K562 (cell line): ENCODE measurements around the gene MAGIX. TPM values are rescaled to one million over a fixed set of nuclear protein-coding genes. Genes with fewer than 3 reads are reported as not detected.
A peak's percentile ranks its signal among the peaks of the same experiment; 100 is the strongest.

Experiments used
- ATAC-seq: fragments of 200-7000 bp; cut with Tn5 transposase; 3 replicates; pipeline ENCODE4 v1.9.1; 2020; ENCODE audit warnings: moderate library complexity
- BruUV-seq: library from RNA; stranded (reverse); fragments of 400-500 nt; replicated peaks from 2 replicates; lab custom pipeline; 2021; lab: Mats Ljungman, UMichigan
- CTCF ChIA-PET: fragments of 300-600 bp; formaldehyde crosslinking; extraction: SDS; loops from one replicate; lab custom pipeline; 2021; ENCODE audit warnings: low intra/inter-chr PET ratio; lab: Yijun Ruan, JAX
- POLR2A ChIA-PET: fragments of 300-600, 350-650 bp; sonication (Branson Sonifier 250); formaldehyde crosslinking; extraction: SDS; loops from one replicate; lab custom pipeline; 2021; ENCODE audit warnings: antibody characterized with exemption, inconsistent platforms; lab: Yijun Ruan, JAX
- DNase-seq, 4 experiments: peaks; one replicate each; pipeline versions ENCODE4 v3.0.0 to v3.0.0-alpha.2; 2011 to 2018; ENCODE audit warnings: low spot score in 3 of 4, mixed read lengths in 3 of 4; ENCODE audit errors: extremely low read depth in 1 of 4
- FAIRE-seq: peaks from 2 replicates; lab custom pipeline; 2011; peaks lifted over from hg19 to GRCh38; lab: Jason Lieb, UNC
- H2AFZ ChIP-seq: 2 replicates; pipeline ENCODE4 v1.6.0; 2011; ENCODE audit warnings: low read depth, low read length, control low read depth, inconsistent platforms
- H3K27ac ChIP-seq: fragments of 200-600 bp; 3 replicates; pipeline ENCODE4 v1.8.0; 2011; ENCODE audit warnings: low read depth, mild to moderate bottlenecking, control low read depth, inconsistent platforms, low read length, moderate library complexity, mixed read lengths; ENCODE audit errors: extremely low read depth
- H3K27me3 ChIP-seq, 2 experiments: fragments of 300-600 bp in 1 of 2; 2 replicates in 1 of 2; 3 replicates in 1 of 2; pipeline versions ENCODE4 v1.6.0 to v1.8.0; 2011; ENCODE audit warnings: inconsistent platforms in 2 of 2, low read length in 2 of 2, mild to moderate bottlenecking in 1 of 2, mixed read lengths in 1 of 2, moderate library complexity in 1 of 2; ENCODE audit not compliant: control insufficient read depth in 2 of 2, insufficient read depth in 2 of 2
- H3K36me3 ChIP-seq: fragments of 300-600 bp; 3 replicates; pipeline ENCODE4 v1.8.0; 2011; ENCODE audit warnings: mild to moderate bottlenecking, low read length, inconsistent platforms; ENCODE audit not compliant: control insufficient read depth, insufficient read depth
- H3K4me1 ChIP-seq, 2 experiments: fragments of 200-600 bp in 1 of 2; replicated peaks in 1 of 2; 2 replicates in 1 of 2; 3 replicates in 1 of 2; pipeline versions ENCODE4 v1.5.1 to v1.8.0; 2011; ENCODE audit warnings: inconsistent platforms in 2 of 2, low read length in 2 of 2, mild to moderate bottlenecking in 1 of 2, mixed read lengths in 1 of 2, moderate library complexity in 1 of 2; ENCODE audit not compliant: control insufficient read depth in 2 of 2, insufficient read depth in 2 of 2
- H3K4me2 ChIP-seq: 2 replicates; pipeline ENCODE4 v1.6.1; 2011; ENCODE audit warnings: low read length, control low read depth, inconsistent platforms, mixed read lengths; ENCODE audit not compliant: insufficient read depth
- H3K4me3 ChIP-seq: fragments of 200-600 bp; sonication (generic), shearing (Covaris generic); 2 replicates; pipeline ENCODE4 v1.5.1; 2016; ENCODE audit warnings: control low read depth, inconsistent platforms
- H3K79me2 ChIP-seq: fragments of 200-600 bp; 3 replicates; pipeline ENCODE4 v1.8.0; 2011; ENCODE audit warnings: low read length, inconsistent platforms; ENCODE audit not compliant: control insufficient read depth, insufficient read depth
- H3K9ac ChIP-seq, 2 experiments: 2 replicates each; pipeline versions ENCODE4 v1.6.0 to v1.6.1; 2011; ENCODE audit warnings: low read depth in 2 of 2, low read length in 2 of 2, control low read depth in 1 of 2, inconsistent platforms in 1 of 2, mild to moderate bottlenecking in 1 of 2, mixed read lengths in 1 of 2; ENCODE audit not compliant: insufficient read depth in 1 of 2
- H3K9me1 ChIP-seq: one replicate; pipeline ENCODE4 v1.6.0; 2011; ENCODE audit warnings: inconsistent platforms, mild to moderate bottlenecking, low read length, moderate library complexity; ENCODE audit not compliant: control insufficient read depth, insufficient read depth
- H3K9me3 ChIP-seq: replicated peaks from 2 replicates; pipeline ENCODE4 v1.5.1; 2011; ENCODE audit warnings: low read depth, low read length, inconsistent platforms; ENCODE audit not compliant: control insufficient read depth, insufficient read depth
- H4K20me1 ChIP-seq: replicated peaks from 2 replicates; pipeline ENCODE4 v1.6.1; 2011; ENCODE audit warnings: low read length, inconsistent platforms, mixed read lengths; ENCODE audit not compliant: control insufficient read depth, insufficient read depth
- BACH1 ChIP-seq: fragments of 200-800 bp; sonication (Bioruptor generic); IDR thresholded peaks from 2 replicates; pipeline ENCODE4 v1.6.1; 2016; ENCODE audit warnings: missing genetic modification characterization, missing compliant biosample characterization
- HCFC1 ChIP-seq: IDR thresholded peaks from 2 replicates; pipeline ENCODE4 v1.6.1; 2012; ENCODE audit warnings: low read depth, low read length, improper control_type of control experiment
- JUN ChIP-seq, 2 experiments: sonication (generic) in 1 of 2; formaldehyde crosslinking in 1 of 2; IDR thresholded peaks; 2 replicates each; pipeline versions ENCODE4 v1.6.1 to v1.8.0; 2012 to 2022; ENCODE audit warnings: borderline replicate concordance in 2 of 2, mild to moderate bottlenecking in 2 of 2, improper control_type of control experiment in 1 of 2, low read depth in 1 of 2, low read length in 1 of 2, missing genetic modification reagents in 1 of 2
- NR4A1 ChIP-seq, 2 experiments: fragments of 250-450 bp in 1 of 2; fragments of 450-650 bp in 1 of 2; sonication (Bioruptor Pico) in 1 of 2; IDR thresholded peaks; 2 replicates each; pipeline versions ENCODE4 v1.4.0 to v1.6.1; 2016 to 2020; ENCODE audit warnings: mild to moderate bottlenecking in 2 of 2, missing compliant biosample characterization in 1 of 2, missing genetic modification characterization in 1 of 2, moderate library complexity in 1 of 2
- SAFB2 ChIP-seq: fragments of 200-400 bp; formaldehyde crosslinking; IDR thresholded peaks from 2 replicates; pipeline ENCODE4 v1.6.1; 2018; ENCODE audit warnings: borderline replicate concordance, low read length, low read depth, moderate library complexity; ENCODE audit not compliant: severe bottlenecking
- SUPT5H ChIP-seq: fragments of 450-650 bp; IDR thresholded peaks from 2 replicates; pipeline ENCODE4 v1.6.1; 2016
- ZFX ChIP-seq: sonication (generic); formaldehyde crosslinking; IDR thresholded peaks from 2 replicates; pipeline ENCODE4 v1.8.0; 2022; ENCODE audit warnings: mild to moderate bottlenecking, missing genetic modification reagents, moderate library complexity
- ZNF274 ChIP-seq: IDR thresholded peaks from 2 replicates; pipeline ENCODE4 v1.6.1; 2011; ENCODE audit warnings: low read depth, mild to moderate bottlenecking, low read length, moderate library complexity, borderline replicate concordance
- ZNF766 ChIP-seq: fragments of 200-800 bp; sonication (Bioruptor generic); conservative IDR thresholded peaks from 2 replicates; pipeline ENCODE4 v1.6.1; 2016; ENCODE audit warnings: missing genetic modification characterization, missing compliant biosample characterization
- WGBS: fragments of 100-300 bp; shearing (Covaris generic); methylation state at CpG from one replicate; pipeline ENCODE4 v1.1.6; 2016; ENCODE audit warnings: low coverage, mixed read lengths; ENCODE audit not compliant: insufficient coverage; ENCODE audit errors: missing lambda C conversion rate; 5-methylcytosine and 5-hydroxymethylcytosine counted together
- in situ Hi-C: fragments of 300-500 bp; cut with MboI; formaldehyde crosslinking; loops from 4 replicates; pipeline ENCODE4 v1.15.0; 2018; ENCODE audit warnings: inconsistent platforms, mixed read lengths
- intact Hi-C: fragments of 100-400 bp; cut with micrococcal nuclease; formaldehyde crosslinking; loops from 2 replicates; pipeline ENCODE4 v1.14.2; 2022
- polyA plus RNA-seq, 8 experiments: library from polyadenylated mRNA; depleted of rRNA in 4 of 8; stranded (reverse) in 5 of 8; unstranded in 3 of 8; fragments of >200 nt; fragmentation: Nextera tagmentation in 2 of 8; fragmentation: Illumina TruSeq in 1 of 8; extraction: Ambion mirVana in 2 of 8; extraction: Trizol in 1 of 8; gene quantifications; 2 replicates each; pipeline versions ENCODE4 v1.2.1 to v1.2.3, GENCODE V29; 2011 to 2014; ENCODE audit warnings: inconsistent platforms in 1 of 8, missing spikeins in 1 of 8
- total RNA-seq, 7 experiments: library from RNA; depleted of rRNA in 6 of 7; stranded (reverse); fragments of >200 nt in 6 of 7; fragmentation: Illumina TruSeq in 2 of 7; extraction: Trizol in 2 of 7; gene quantifications; 2 replicates each; pipeline versions ENCODE4 v1.2.1 to v1.2.3, GENCODE V29; 2011 to 2021; ENCODE audit warnings: low replicate concordance in 1 of 7
- TF ChIP-seq, protein P1 (sequence below): sonication (generic); formaldehyde crosslinking; IDR thresholded peaks from 2 replicates; pipeline ENCODE4 v1.8.0; 2023; ENCODE audit warnings: mild to moderate bottlenecking, missing genetic modification reagents
- TF ChIP-seq, protein P2 (sequence below): conservative IDR thresholded peaks from 2 replicates; pipeline ENCODE4 v1.6.1; 2011; ENCODE audit warnings: low read depth, mild to moderate bottlenecking, low read length; ENCODE audit not compliant: control insufficient read depth
- TF ChIP-seq, protein P3 (sequence below), 2 experiments: fragments of 450-650 bp; IDR thresholded peaks; 2 replicates each; pipeline ENCODE4 v1.6.1; 2016

MAGIX gene
- total and polyA plus RNA-seq, 9 of the 15 experiments (the other 6 are each of a cell fraction or from before 2014, with no cell fraction given) = 0.08 to 3.5 (median 0.47) TPM

DNA sequence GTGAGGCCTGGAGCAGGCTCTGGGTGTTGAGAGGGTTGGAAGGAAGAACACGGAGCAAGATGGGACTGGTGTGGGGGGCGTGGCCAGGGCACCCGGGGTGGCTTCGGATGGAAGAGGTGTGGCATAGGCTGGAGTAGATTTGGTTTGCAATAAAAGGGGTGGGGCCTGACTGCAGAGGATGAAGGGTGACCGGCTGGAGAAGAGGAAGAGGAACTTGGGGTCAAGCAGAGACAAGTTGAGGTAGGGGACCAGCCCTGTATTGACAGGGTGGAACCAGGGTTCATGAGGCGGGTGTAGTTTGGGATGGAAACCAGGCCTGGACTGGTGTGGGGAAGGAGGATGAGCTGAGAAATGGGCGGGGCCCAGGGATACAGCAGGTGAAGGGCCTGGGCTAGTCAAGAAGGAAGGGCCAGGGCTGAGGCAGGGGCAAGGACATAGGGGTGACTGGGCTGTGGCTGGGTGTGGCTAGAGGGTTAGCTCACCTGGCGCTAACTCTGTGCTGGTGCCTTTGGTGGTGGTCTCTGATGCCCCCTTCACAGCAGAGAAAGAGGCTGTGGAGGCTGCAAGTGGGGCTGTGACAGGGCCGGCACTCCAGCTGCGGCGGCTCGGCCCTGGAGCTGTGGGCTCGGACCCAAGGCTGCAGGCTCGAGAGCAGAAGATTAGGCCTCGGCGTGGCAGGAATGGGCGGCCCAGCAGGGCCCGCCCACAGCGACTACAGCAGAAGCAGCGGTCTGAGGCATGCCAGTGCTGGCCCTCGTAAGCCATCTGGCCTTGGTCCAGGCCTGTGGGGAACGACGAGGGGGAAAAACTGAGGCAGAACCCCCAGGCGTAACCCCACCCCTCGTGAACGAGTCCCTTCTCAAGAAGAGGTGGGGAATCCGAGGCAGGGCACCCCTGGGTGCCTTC is 14.1 kb downstream of the MAGIX start:
- Histone ChIP-seq H3K27ac (peak overlapping the region; percentile 26; the same call in 1 of the 3 replicates), H3K9ac (peak overlapping the region in 1 of 2 experiments; percentile 74; a peak in 2 of 4 replicates), H3K36me3 (peaks cover 78% of the 10 kb centered on the region; the same call in 2 of the 3 replicates), H3K4me3 (no peak overlapping the region), H3K79me2 (peaks cover 30% of the 10 kb centered on the region), H4K20me1 (no peaks in the 10 kb centered on the region; the same call in 1 of the 2 replicates), H3K27me3 (no peaks in the 10 kb centered on the region), H3K9me1 (peaks cover 3% of the 10 kb centered on the region), H3K9me3 (no peaks in the 10 kb centered on the region), H3K4me1 (peaks cover 33 to 59% of the 10 kb centered on the region in 2 experiments), H2AFZ (no peak overlapping the region), H3K4me2 (no peak overlapping the region)
- in situ Hi-C loops (no loop called here), intact Hi-C loops (loop anchor here (5.0 to 10.0 kb wide), 3 partner anchors 134 to 372 kb away; partner anchors contain the start of genes HDAC6, OTUD5 and TFE3)
- ChIA-PET CTCF (no interaction called here), POLR2A (interaction anchor here (0.6 to 1.4 kb wide), 2 partner anchors 9 to 59 kb away, joined by 3 read pairs; no protein-coding TSS in a partner anchor)
- DNase-seq = peak in 1 of 4 experiments; percentile 36
- no peak for ATAC-seq
- FAIRE-seq = no peak
- BruUV-seq = no TSS peak
- WGBS = 81% methylated on average over 14 of the region's 27 CpGs
- no peak for TF ChIP-seq JUN (IDR thresholded peaks at IDR 0.05; ENCODE audit: borderline replicate concordance, low read depth, low read length)
- TF ChIP-seq JUN (CRISPR knock-in tag; IDR thresholded peaks at IDR 0.05; ENCODE audit: borderline replicate concordance) = no peak
- TF ChIP-seq ZFX (CRISPR knock-in tag) = 0 out of 2 replicates have a peak, but pooled peaks have one; percentile 18
- TF ChIP-seq, protein P1, sequence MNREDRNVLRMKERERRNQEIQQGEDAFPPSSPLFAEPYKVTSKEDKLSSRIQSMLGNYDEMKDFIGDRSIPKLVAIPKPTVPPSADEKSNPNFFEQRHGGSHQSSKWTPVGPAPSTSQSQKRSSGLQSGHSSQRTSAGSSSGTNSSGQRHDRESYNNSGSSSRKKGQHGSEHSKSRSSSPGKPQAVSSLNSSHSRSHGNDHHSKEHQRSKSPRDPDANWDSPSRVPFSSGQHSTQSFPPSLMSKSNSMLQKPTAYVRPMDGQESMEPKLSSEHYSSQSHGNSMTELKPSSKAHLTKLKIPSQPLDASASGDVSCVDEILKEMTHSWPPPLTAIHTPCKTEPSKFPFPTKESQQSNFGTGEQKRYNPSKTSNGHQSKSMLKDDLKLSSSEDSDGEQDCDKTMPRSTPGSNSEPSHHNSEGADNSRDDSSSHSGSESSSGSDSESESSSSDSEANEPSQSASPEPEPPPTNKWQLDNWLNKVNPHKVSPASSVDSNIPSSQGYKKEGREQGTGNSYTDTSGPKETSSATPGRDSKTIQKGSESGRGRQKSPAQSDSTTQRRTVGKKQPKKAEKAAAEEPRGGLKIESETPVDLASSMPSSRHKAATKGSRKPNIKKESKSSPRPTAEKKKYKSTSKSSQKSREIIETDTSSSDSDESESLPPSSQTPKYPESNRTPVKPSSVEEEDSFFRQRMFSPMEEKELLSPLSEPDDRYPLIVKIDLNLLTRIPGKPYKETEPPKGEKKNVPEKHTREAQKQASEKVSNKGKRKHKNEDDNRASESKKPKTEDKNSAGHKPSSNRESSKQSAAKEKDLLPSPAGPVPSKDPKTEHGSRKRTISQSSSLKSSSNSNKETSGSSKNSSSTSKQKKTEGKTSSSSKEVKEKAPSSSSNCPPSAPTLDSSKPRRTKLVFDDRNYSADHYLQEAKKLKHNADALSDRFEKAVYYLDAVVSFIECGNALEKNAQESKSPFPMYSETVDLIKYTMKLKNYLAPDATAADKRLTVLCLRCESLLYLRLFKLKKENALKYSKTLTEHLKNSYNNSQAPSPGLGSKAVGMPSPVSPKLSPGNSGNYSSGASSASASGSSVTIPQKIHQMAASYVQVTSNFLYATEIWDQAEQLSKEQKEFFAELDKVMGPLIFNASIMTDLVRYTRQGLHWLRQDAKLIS (CRISPR knock-in tag) = no peak
- no peak for TF ChIP-seq NR4A1 (CRISPR knock-in tag; IDR thresholded peaks at IDR 0.05)
- TF ChIP-seq NR4A1 (tag; IDR thresholded peaks at IDR 0.05) = no peak
- TF ChIP-seq SAFB2 = no peak
- TF ChIP-seq, protein P2, sequence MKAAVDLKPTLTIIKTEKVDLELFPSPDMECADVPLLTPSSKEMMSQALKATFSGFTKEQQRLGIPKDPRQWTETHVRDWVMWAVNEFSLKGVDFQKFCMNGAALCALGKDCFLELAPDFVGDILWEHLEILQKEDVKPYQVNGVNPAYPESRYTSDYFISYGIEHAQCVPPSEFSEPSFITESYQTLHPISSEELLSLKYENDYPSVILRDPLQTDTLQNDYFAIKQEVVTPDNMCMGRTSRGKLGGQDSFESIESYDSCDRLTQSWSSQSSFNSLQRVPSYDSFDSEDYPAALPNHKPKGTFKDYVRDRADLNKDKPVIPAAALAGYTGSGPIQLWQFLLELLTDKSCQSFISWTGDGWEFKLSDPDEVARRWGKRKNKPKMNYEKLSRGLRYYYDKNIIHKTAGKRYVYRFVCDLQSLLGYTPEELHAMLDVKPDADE = 0 out of 2 replicates have a peak, but pooled peaks have one; percentile 29
- TF ChIP-seq ZNF766 (CRISPR knock-in tag) = no peak
- TF ChIP-seq HCFC1 = no peak
- no peak for TF ChIP-seq ZNF274
- no peak for TF ChIP-seq BACH1 (tag)
- peak; percentile 50 for TF ChIP-seq SUPT5H
- TF ChIP-seq, protein P3, sequence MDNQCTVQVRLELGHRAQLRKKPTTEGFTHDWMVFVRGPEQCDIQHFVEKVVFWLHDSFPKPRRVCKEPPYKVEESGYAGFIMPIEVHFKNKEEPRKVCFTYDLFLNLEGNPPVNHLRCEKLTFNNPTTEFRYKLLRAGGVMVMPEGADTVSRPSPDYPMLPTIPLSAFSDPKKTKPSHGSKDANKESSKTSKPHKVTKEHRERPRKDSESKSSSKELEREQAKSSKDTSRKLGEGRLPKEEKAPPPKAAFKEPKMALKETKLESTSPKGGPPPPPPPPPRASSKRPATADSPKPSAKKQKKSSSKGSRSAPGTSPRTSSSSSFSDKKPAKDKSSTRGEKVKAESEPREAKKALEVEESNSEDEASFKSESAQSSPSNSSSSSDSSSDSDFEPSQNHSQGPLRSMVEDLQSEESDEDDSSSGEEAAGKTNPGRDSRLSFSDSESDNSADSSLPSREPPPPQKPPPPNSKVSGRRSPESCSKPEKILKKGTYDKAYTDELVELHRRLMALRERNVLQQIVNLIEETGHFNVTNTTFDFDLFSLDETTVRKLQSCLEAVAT (IDR thresholded peaks at IDR 0.05) = no peak
